ENCODE measurements around the gene FTSJ1. TPM values are rescaled to one million over a fixed set of nuclear protein-coding genes. Genes with fewer than 3 reads are reported as not detected.
A peak's percentile ranks its signal among the peaks of the same experiment; 100 is the strongest.

FTSJ1 gene
- total RNA-seq, 1 experiment from 2014 or later, result 49.4 TPM

- H2BK15ac ChIP-seq (ENCODE audit: low read depth, low read length), result no peak overlapping the region
- peak overlapping the region; percentile 71 for H3K4me2 ChIP-seq (ENCODE audit: insufficient read depth, insufficient read length, low read length)
- peaks cover 12 to 34% (median 29%) of the 10 kb centered on the region in 3 experiments for H3K36me3 Mint-ChIP-seq (ENCODE audit: insufficient read depth in 1 of 3, low read depth in 3 of 3)
- no peak overlapping the region for H2AK5ac ChIP-seq (ENCODE audit: insufficient read length, low read length)
- H3K23ac ChIP-seq (ENCODE audit: insufficient read length, low read depth, low read length), result no peak overlapping the region
- H3K27ac Mint-ChIP-seq, result peak overlapping the region; percentile 28 to 93 (median 32); a peak in 3 of 7 replicates
- no peak overlapping the region for H3K14ac ChIP-seq (ENCODE audit: insufficient read depth, low read length)
- no peak overlapping the region for H2BK20ac ChIP-seq (ENCODE audit: low read depth, low read length, poor library complexity, severe bottlenecking)
- H3K4me1 ChIP-seq (ENCODE audit: insufficient read depth, low read length), result no peaks in the 10 kb centered on the region
- no peak overlapping the region for H3K56ac ChIP-seq (ENCODE audit: insufficient read length, low read depth, low read length)
- no peaks in the 10 kb centered on the region for H3K27me3 ChIP-seq (ENCODE audit: insufficient read depth, low read length)
- no peak overlapping the region for H4K91ac ChIP-seq (ENCODE audit: insufficient read length, low read depth, low read length)
- H3T11ph ChIP-seq (ENCODE audit: low read length), result no peak overlapping the region
- H3K23me2 ChIP-seq (ENCODE audit: insufficient read length, low read depth, low read length, poor library complexity, severe bottlenecking), result no peaks in the 10 kb centered on the region
- H3K79me2 ChIP-seq (ENCODE audit: insufficient read depth, low read length), result no peaks in the 10 kb centered on the region; the same call in 1 of the 2 replicates
- H4K8ac ChIP-seq (replicated peaks; ENCODE audit: insufficient read length, low read depth, low read length), result no peak overlapping the region
- DNase-seq, result no peak
- peaks cover 40 to 57% of the 10 kb centered on the region in 2 experiments for H3K9me3 Mint-ChIP-seq
- no peak overlapping the region for H3K27ac ChIP-seq (ENCODE audit: insufficient read length, low read depth, low read length)
- H2BK5ac ChIP-seq (ENCODE audit: insufficient read length, low read length), result no peak overlapping the region
- no CpG with 5 or more reads among the region's 10 CpGs for WGBS (ENCODE audit: extremely low coverage, insufficient read length, low lambda C conversion rate)
- H2BK12ac ChIP-seq (ENCODE audit: insufficient read length, low read depth, low read length), result no peak overlapping the region
- peak overlapping the region; percentile 84 for H3K9ac ChIP-seq (ENCODE audit: extremely low read depth, insufficient read length, low read length)
- H3K18ac ChIP-seq (ENCODE audit: insufficient read length, low read depth, low read length), result no peak overlapping the region
- H3K4me3 Mint-ChIP-seq, result peak overlapping the region; percentile 83 to 92
- no peaks in the 10 kb centered on the region for H3K27me3 Mint-ChIP-seq (ENCODE audit: low read depth)
- H3K4ac ChIP-seq (ENCODE audit: low read depth, low read length), result no peak overlapping the region
- H4K5ac ChIP-seq (ENCODE audit: insufficient read length, low read depth, low read length), result no peak overlapping the region
- peaks cover 8 to 11% of the 10 kb centered on the region in 2 experiments; a peak in 3 of 4 replicates for H3K4me1 Mint-ChIP-seq
- H2BK120ac ChIP-seq (ENCODE audit: low read depth, low read length, poor library complexity, severe bottlenecking), result no peak overlapping the region
- H3K9me3 ChIP-seq (ENCODE audit: control insufficient read depth, low read depth, low read length), result peaks cover 27% of the 10 kb centered on the region
- no peaks in the 10 kb centered on the region for H3K79me1 ChIP-seq (ENCODE audit: insufficient read depth, low read depth, low read length, poor library complexity, severe bottlenecking)
- H2AFZ ChIP-seq (ENCODE audit: low read length), result no peak overlapping the region
- no peaks in the 10 kb centered on the region for H4K20me1 ChIP-seq (ENCODE audit: control insufficient read depth, insufficient read depth, insufficient read length)
- TF ChIP-seq, protein P1, sequence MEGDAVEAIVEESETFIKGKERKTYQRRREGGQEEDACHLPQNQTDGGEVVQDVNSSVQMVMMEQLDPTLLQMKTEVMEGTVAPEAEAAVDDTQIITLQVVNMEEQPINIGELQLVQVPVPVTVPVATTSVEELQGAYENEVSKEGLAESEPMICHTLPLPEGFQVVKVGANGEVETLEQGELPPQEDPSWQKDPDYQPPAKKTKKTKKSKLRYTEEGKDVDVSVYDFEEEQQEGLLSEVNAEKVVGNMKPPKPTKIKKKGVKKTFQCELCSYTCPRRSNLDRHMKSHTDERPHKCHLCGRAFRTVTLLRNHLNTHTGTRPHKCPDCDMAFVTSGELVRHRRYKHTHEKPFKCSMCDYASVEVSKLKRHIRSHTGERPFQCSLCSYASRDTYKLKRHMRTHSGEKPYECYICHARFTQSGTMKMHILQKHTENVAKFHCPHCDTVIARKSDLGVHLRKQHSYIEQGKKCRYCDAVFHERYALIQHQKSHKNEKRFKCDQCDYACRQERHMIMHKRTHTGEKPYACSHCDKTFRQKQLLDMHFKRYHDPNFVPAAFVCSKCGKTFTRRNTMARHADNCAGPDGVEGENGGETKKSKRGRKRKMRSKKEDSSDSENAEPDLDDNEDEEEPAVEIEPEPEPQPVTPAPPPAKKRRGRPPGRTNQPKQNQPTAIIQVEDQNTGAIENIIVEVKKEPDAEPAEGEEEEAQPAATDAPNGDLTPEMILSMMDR (conservative IDR thresholded peaks at IDR 0.05), result no peak
Measured at GRCh38 chrX:48522291-48522690, 46.3 kb downstream of the FTSJ1 start.

All from H9 (cell line).